Measurements from ENCODE around the gene CLGN. TPM values are rescaled to one million over a fixed set of nuclear protein-coding genes. Genes with fewer than 3 reads are reported as not detected.
"Not testable (repeated sequence)": the region's sequence is repeated elsewhere in the genome, so short reads cannot be mapped to it uniquely, and the experiment has no call there.

CLGN gene
- total and polyA plus RNA-seq, 2 of the 4 experiments (the other 2 are of a cell fraction) = 0.36 to 0.75 TPM

DNA sequence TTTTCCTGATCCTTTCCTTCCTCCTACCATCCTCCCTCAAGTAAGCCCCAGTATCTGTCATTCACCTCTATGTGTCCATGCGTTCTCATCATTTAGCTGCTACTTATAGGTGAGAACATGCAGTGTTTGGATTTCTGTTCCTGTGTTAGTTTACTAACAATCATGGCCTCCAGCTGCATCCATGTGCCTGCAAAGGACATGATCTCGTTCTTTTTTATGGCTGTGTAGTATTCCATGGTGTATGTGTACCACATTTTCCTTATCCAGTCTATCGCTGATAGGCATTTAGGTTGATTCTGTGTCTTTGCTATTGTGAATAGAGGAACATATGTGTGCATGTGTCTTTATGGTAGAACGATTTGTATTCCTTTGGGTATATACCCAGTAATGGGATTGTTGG, 16.9 kb upstream of the CLGN start:
- H3K4me2 ChIP-seq (ENCODE audit: low read depth, low read length); ATAC-seq (ENCODE audit: low read depth); H2AK9ac ChIP-seq (replicated peaks; ENCODE audit: low read depth, low read length, poor library complexity); dilution Hi-C loops (cut with HindIII; ENCODE audit: low sequenced_read_pairs, unreplicated experiment); in situ Hi-C loops (cut with MboI; ENCODE audit: low sequenced_read_pairs); H4K5ac ChIP-seq (ENCODE audit: low read depth, low read length); H2AK5ac ChIP-seq (ENCODE audit: low read depth, low read length); POLR2A ChIA-PET (ENCODE audit: unreplicated experiment); H3K9me1 ChIP-seq (ENCODE audit: insufficient read depth, low read length); H3K9me3 ChIP-seq (ENCODE audit: control insufficient read depth, insufficient read depth, low read length); H3K4me1 ChIP-seq (ENCODE audit: control insufficient read depth, insufficient read depth, low read length); H2BK5ac ChIP-seq (ENCODE audit: low read depth, low read length, poor library complexity, severe bottlenecking); DNase-seq; H2AFZ ChIP-seq (replicated peaks; ENCODE audit: low read length, poor library complexity); H2BK20ac ChIP-seq (ENCODE audit: low read depth, low read length); H3K79me1 ChIP-seq (ENCODE audit: low read depth in 1 of 2, low read length in 2 of 2); H3K27me3 ChIP-seq (ENCODE audit: control insufficient read depth, insufficient read depth, low read length); H2BK15ac ChIP-seq (ENCODE audit: low read depth, low read length); H4K20me1 ChIP-seq (ENCODE audit: insufficient read depth, low read length); BruUV-seq (replicated peaks); H3K14ac ChIP-seq (replicated peaks; ENCODE audit: low read depth, low read length); H3K27ac ChIP-seq (ENCODE audit: insufficient read depth, low read length); H3K4me3 ChIP-seq (ENCODE audit: insufficient read depth, low read depth, low read length); CTCF ChIA-PET; H3K4ac ChIP-seq (ENCODE audit: low read depth, low read length); H3K23ac ChIP-seq (ENCODE audit: low read depth, low read length); H2BK120ac ChIP-seq (ENCODE audit: low read depth, low read length); H3K36me3 ChIP-seq (ENCODE audit: control insufficient read depth, insufficient read depth, low read length); H3K9ac ChIP-seq (ENCODE audit: low read depth, low read length); H3K56ac ChIP-seq (ENCODE audit: extremely low read depth, insufficient read depth, low read length); intact Hi-C loops (cut with micrococcal nuclease); H3K18ac ChIP-seq (ENCODE audit: low read depth, low read length); H4K8ac ChIP-seq (ENCODE audit: low read depth in 2 of 2, low read length in 2 of 2); H4K91ac ChIP-seq (ENCODE audit: insufficient read depth, low read depth, low read length): not testable (repeated sequence)
- no CpG with 5 or more reads among the region's 4 CpGs for WGBS, 2 experiments (ENCODE audit: extremely low coverage in 2 of 2, insufficient read length in 1 of 2)

All from IMR-90 (cell line).